Measurements from ENCODE around the gene NT5C.

Gene NT5C

GRCh38 chr17:75114552-75115314 is 16.8 kb downstream of the NT5C start:
- no peak for DNase-seq

DNA sequence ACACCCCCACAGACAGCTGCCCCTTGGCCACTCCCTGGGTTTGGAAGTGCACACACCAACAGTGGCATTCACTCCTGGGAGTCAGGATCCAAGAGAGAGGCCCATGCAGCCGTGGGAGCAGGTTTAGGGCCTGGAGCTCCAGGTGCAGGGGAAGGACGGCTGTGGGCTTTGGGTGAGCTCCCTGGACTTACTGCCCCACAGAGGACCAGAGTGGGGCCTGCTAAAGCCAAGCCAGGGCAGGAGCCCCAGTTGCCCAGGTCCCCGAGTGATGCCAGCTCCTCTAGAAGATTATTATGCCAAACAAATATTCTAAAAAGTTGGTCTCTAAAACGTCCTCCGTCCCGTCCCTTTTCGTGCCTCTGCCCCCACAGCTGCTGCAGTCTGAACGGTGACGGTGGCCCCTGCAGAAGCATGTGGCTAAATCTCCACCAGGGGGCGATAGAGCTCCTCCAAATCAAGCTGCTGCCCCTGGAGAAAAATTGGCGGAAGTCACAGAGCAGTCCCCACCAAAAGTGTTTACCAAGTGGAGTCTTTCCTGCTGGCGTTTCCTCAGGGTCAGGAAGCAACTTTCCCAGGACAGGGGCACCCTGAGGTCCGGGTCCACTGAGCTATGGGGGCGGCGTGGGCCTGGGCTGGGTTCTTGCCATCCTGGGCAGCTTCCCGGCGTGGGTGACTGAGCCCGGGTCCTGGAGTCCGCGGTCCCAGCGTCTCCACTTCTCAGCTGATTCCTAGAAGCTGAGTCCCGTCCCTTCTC is 17.6 kb downstream of the NT5C start:
- DNase-seq: peak; percentile 67

GRCh38 chr17:75111777-75112335 is 19.7 kb downstream of the NT5C start:
- no peak for DNase-seq

DNA sequence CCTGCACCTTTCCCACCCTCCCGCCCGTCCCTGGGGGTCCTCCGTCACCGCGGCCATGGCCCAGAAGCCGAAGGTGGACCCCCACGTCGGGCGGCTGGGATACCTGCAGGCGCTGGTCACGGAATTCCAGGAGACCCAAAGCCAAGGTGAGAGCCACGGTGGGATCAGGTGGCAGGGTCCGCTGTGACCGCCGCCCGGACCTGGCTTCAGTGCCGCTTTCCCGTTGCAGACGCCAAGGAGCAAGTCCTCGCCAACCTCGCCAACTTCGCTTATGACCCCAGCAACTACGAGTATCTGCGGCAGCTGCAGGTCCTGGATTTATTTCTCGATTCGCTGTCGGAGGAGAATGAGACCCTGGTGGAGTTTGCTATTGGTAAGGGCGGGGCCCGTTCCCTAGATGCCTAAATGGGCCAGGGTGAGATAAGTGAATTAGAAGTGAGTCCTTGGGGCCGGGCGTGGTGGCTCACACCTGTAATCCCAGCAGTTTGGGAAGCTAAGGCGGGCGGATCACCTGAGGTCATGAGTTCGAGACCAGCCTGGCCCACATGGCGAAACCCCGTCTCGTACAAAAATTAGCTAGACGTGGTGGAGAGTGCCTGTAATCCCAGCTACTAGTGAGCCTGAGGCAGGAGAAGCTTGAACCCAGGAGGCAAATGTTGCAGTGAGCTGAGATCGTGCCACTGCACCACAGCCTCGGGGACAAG is 21.2 kb downstream of the NT5C start:
- no peak for DNase-seq

DNA sequence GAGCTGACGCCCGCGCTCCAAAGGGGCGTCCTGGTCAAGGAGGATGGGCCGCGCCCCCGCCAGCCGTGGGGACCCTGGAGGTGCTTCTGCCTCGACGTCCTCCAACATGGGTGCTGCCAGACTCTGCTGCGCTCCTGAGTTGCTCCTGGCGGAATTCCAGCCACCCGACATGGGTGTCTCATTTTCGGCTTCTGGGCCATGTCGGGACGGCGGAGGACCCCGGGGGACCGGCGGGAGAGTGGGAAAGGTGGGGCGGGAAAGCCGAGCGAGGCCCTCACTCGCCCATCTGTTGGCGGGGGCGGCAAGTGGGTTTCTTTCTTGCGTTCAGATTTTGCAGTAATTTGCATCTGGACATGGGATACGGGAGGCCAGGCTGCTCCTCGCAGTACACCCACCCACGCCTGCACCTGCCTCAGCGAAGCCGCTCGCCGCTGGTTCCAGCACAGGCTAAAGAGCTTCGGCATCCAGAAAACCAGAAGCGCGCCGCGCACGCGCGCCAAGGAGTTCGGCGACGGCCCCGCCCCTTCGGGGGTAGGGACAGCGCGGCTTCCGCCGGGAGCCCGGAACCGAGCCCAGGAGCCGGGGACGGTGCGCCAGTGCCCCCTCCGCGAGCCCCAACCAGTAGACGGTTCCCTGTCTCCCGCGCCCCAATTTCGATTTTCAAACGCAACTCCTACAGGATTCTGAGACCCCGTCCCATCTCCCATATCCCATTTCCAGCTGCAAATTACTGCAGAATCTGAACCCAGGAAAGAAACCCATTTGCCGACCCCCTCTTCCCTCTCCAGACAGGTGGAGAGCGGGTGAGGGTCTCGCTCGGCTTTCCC is 21.9 kb downstream of the NT5C start, which contains the start of gene ARMC7:
Gene ARMC7 (plus strand): TSS at position 563 of the 827 bp plus-strand sequence. CDS start 320 bp downstream, outside the sequence.
- peak; percentile 42 for DNase-seq

GRCh38 chr17:75109046-75109406 is 22.5 kb downstream of the NT5C start:
- DNase-seq: no peak

GRCh38 chr17:75108193-75108592 is 23.3 kb downstream of the NT5C start:
- no peak for DNase-seq

- peak; percentile 8 for DNase-seq
Observed at GRCh38 chr17:75105126-75106080, 26.1 kb downstream of the NT5C start.

- no peak for DNase-seq
Observed at GRCh38 chr17:75103601-75104554, 27.7 kb downstream of the NT5C start.

DNA sequence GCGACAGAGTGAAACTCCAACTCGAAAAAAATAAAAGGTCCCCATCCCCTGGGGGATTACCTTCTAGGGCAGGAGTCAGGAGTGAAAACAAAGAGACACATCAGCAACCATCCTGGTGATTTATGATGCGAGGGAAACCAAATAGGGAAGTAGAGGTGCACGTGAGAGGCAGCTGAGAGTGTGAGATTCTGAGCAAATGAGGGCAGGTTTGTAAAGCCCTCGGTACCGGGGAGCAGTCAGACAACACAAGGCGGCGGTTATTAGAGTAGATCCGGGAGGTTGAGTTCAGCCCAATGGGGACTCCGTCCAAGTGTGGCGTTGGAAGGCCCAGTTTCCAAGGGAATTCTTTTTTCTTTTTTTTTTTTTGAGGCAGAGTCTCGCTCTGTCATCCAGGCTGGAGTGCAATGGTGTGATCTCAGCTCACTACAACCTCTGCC is 29.1 kb downstream of the NT5C start:
- no peak for DNase-seq

DNA sequence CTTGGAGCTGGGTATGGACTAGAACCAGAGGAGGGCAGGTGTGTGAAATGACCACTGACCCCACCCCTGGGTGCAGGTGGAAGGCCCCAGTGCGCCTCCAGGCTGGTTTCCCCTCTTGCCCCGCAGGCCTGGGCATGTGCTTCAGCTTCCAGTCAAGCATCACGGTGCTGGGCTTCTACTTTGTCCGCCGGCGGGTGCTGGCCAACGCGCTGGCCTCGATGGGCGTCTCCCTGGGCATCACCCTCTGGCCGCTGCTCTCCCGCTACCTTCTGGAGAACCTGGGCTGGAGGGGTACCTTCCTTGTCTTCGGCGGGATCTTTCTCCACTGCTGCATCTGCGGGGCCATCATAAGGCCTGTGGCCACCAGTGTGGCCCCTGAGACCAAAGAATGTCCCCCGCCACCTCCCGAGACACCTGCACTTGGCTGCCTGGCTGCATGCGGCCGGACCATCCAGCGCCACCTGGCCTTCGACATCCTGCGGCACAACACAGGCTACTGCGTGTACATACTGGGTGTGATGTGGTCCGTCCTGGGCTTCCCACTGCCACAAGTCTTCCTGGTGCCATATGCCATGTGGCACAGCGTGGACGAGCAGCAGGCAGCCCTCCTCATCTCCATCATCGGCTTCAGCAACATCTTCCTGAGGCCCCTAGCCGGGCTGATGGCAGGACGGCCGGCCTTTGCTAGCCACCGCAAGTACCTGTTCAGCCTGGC is 31.5 kb downstream of the NT5C start:
- DNase-seq: no peak

DNA sequence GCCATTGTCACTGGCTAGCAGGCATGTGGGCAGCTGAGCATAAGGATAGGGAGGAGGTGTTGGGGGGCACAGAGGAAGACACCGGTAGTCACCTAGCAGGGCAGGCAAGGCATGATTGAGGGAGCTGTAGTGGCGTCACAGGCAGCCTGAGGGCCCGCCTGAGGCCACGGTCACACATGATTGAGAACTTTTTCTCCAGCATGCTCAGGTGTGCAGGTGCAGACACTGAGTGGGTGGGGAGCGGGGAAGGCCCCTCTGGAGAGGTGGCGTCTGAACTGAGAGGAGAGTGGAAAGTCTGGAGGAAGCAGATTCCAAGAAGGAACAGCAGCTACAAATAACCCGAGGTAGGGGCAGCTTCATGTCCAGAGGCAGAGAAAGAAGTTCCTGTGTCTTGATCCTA is 32.7 kb downstream of the NT5C start:
- no peak for DNase-seq

GRCh38 chr17:75097865-75098264 is 33.7 kb downstream of the NT5C start:
- DNase-seq: no peak

DNA sequence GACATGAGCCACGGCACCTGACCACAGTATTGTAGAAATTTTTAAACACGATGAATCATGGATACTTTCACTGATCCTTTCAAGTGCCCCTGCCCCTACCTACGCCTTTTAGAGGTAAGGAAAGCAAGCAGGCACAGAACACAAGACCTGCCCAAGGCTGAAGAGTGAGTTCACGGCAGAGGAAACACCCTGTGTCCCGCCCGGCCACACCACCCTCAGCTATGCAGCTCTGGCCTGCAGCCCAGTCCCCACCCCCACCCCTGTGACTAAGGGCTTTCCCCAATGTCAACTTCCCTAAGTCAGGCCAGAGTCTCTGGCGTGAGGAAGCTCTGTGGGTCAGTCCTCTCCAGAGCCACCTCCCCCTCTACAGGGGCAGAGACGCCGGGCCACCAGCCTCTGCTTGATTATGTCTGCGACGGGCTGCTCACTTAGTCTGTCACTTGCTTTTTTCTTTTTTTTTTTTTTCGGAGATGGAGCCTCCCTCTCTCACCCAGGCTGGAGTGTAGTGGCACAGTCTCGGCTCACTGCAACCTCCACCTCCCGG is 35.4 kb downstream of the NT5C start:
- no peak for DNase-seq

DNA sequence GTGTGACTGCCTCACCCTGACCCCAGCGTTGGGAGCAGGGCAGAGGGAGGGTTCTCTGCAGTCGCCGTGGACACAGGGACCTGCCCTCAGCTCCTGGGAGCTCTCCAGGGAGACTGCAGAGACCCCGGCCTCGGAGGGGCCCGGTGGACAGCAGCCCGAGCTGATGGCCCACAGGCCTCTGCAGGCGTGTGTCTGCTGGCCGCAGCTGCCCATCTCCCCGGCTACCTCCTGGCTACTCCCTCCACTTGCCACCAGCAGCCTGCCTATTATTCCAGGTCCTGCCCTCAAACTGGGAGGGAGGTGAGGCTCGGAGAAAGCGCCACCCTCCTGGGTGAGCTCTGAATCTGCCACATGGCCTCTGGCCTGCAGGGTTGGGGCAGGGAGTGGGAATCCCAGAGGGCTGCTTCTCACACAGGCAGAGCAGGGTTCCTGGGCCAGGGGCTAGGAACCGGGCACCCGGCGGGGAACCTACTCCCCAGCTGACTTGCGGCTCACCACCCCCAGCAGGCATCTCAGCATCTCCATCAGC is 36.6 kb downstream of the NT5C start:
- no peak for DNase-seq

DNA sequence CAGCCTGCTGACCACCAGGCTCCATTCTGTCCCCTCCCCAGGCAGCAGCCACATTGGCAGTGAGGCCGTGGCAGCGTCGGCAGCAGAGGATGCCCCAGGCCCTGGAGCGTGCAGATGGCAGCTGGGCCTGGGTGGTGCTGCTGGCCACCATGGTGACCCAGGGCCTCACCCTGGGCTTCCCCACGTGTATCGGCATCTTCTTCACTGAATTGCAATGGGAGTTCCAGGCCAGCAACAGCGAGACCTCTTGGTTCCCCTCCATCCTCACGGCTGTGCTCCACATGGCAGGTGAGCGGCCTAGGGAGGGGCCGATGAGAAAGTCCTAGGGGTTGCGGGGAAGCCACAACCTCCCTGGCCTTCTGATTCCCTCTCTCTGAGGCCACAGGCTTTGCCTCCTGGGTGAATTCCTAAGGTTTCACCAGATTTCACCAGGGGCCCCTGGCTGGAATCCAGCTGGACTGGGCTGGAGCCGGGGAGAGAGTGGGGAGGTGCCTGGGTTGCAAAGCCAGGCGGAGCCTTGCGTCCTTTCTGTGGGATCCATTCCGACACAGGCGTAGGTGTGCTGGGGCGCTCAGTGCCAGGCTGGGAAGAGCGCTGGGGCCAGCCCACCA is 37.9 kb downstream of the NT5C start:
- DNase-seq: no peak

GRCh38 chr17:75091855-75092327 is 39.7 kb downstream of the NT5C start:
- DNase-seq: no peak

Data from NCI-H1694 (cell line).